Mesenchymal stem cell (in vitro differentiated cells and primary cell): Measurements from ENCODE around the gene ALDH8A1.

Experiments
- DNase-seq: peaks from one replicate; pipeline ENCODE4 v3.0.0-alpha.2; 2013
- H2AFZ ChIP-seq: one replicate; pipeline ENCODE4 v1.6.1; 2013; ENCODE audit warnings: low read depth, mild to moderate bottlenecking, control low read depth, inconsistent platforms, low read length, moderate library complexity
- H2AK5ac ChIP-seq: 2 replicates; pipeline ENCODE4 v1.6.1; 2013; ENCODE audit warnings: low read length, moderate library complexity, mild to moderate bottlenecking, inconsistent platforms; ENCODE audit not compliant: severe bottlenecking
- H2BK120ac ChIP-seq: one replicate; pipeline ENCODE4 v1.6.1; 2013; ENCODE audit warnings: low read depth, mild to moderate bottlenecking, inconsistent platforms, low read length, moderate library complexity
- H2BK12ac ChIP-seq, 2 experiments: one replicate each; pipeline ENCODE4 v1.6.1; 2013; ENCODE audit warnings: inconsistent platforms in 2 of 2, low read length in 2 of 2, mild to moderate bottlenecking in 2 of 2, moderate library complexity in 2 of 2, control low read depth in 1 of 2
- H2BK15ac ChIP-seq: one replicate; pipeline ENCODE4 v1.6.1; 2013; ENCODE audit warnings: mild to moderate bottlenecking, low read depth, inconsistent platforms; ENCODE audit not compliant: poor library complexity, severe bottlenecking
- H2BK5ac ChIP-seq: 2 replicates; pipeline ENCODE4 v1.6.1; 2013; ENCODE audit warnings: low read depth, mild to moderate bottlenecking, low read length, control low read depth, inconsistent platforms; ENCODE audit not compliant: poor library complexity, severe bottlenecking
- H3K14ac ChIP-seq, 2 experiments: one replicate each; pipeline ENCODE4 v1.6.1; 2013; ENCODE audit warnings: inconsistent platforms in 2 of 2, low read length in 2 of 2, control low read depth in 1 of 2, mild to moderate bottlenecking in 1 of 2, moderate library complexity in 1 of 2
- H3K18ac ChIP-seq, 2 experiments: one replicate each; pipeline ENCODE4 v1.6.1; 2013; ENCODE audit warnings: inconsistent platforms in 2 of 2, low read length in 2 of 2, control low read depth in 1 of 2, low read depth in 1 of 2, mild to moderate bottlenecking in 1 of 2
- H3K23ac ChIP-seq, 2 experiments: one replicate each; pipeline ENCODE4 v1.6.1; 2013; ENCODE audit warnings: inconsistent platforms in 2 of 2, low read length in 2 of 2, mild to moderate bottlenecking in 2 of 2, moderate library complexity in 2 of 2, control low read depth in 1 of 2
- H3K27ac ChIP-seq: 2 replicates; pipeline ENCODE4 v1.5.1; 2013; ENCODE audit warnings: mild to moderate bottlenecking, moderate library complexity, low read length, control low read depth, inconsistent platforms; ENCODE audit not compliant: poor library complexity, severe bottlenecking
- H3K27me3 ChIP-seq, 2 experiments: 2 replicates each; pipeline versions ENCODE4 v1.6.1 to v1.7.0; 2013; ENCODE audit warnings: low read length in 2 of 2, mild to moderate bottlenecking in 2 of 2, moderate library complexity in 2 of 2, control low read depth in 1 of 2, inconsistent platforms in 1 of 2; ENCODE audit not compliant: control insufficient read depth in 1 of 2, insufficient read depth in 1 of 2
- H3K36me3 ChIP-seq, 2 experiments: 2 replicates each; pipeline versions ENCODE4 v1.6.1 to v1.7.0; 2013; ENCODE audit warnings: low read length in 2 of 2, control low read depth in 1 of 2, inconsistent platforms in 1 of 2, low read depth in 1 of 2, mild to moderate bottlenecking in 1 of 2; ENCODE audit not compliant: insufficient read depth in 2 of 2, control insufficient read depth in 1 of 2
- H3K4ac ChIP-seq, 2 experiments: one replicate each; pipeline ENCODE4 v1.6.1; 2013; ENCODE audit warnings: inconsistent platforms in 2 of 2, low read length in 2 of 2, mild to moderate bottlenecking in 2 of 2, moderate library complexity in 2 of 2, control low read depth in 1 of 2, low read depth in 1 of 2
- H3K4me1 ChIP-seq: 2 replicates; pipeline ENCODE4 v1.6.1; 2013; ENCODE audit warnings: low read depth, low read length, control low read depth; ENCODE audit not compliant: control insufficient read depth, insufficient read depth
- H3K4me2 ChIP-seq: 2 replicates; pipeline ENCODE4 v1.6.1; 2013; ENCODE audit warnings: low read length, mild to moderate bottlenecking, inconsistent platforms; ENCODE audit not compliant: poor library complexity, severe bottlenecking
- H3K4me3 ChIP-seq, 2 experiments: 2 replicates each; pipeline versions ENCODE4 v1.5.1 to v1.7.0; 2013; ENCODE audit warnings: low read length in 2 of 2, mild to moderate bottlenecking in 2 of 2, control low read depth in 1 of 2, low read depth in 1 of 2; ENCODE audit not compliant: insufficient read depth in 1 of 2
- H3K79me1 ChIP-seq: replicated peaks from 2 replicates; pipeline ENCODE4 v1.6.1; 2013; ENCODE audit warnings: mild to moderate bottlenecking, control low read depth, low read length, inconsistent platforms; ENCODE audit not compliant: poor library complexity, severe bottlenecking
- H3K9ac ChIP-seq: 2 replicates; pipeline ENCODE4 v1.7.0; 2013; ENCODE audit warnings: mild to moderate bottlenecking, low read length, moderate library complexity
- H3K9me3 ChIP-seq: 2 replicates; pipeline ENCODE4 v1.7.0; 2013; ENCODE audit warnings: mild to moderate bottlenecking, low read length; ENCODE audit not compliant: control insufficient read depth
- H4K8ac ChIP-seq: one replicate; pipeline ENCODE4 v1.6.1; 2013; ENCODE audit warnings: inconsistent platforms, mild to moderate bottlenecking, low read length, moderate library complexity
- H4K91ac ChIP-seq: one replicate; pipeline ENCODE4 v1.6.1; 2013; ENCODE audit warnings: mild to moderate bottlenecking, low read length, inconsistent platforms
- WGBS: methylation state at CpG from one replicate; pipeline ENCODE4 v1.1.7; 2013; ENCODE audit warnings: mixed read lengths; 5-methylcytosine and 5-hydroxymethylcytosine counted together

Gene ALDH8A1

GRCh38 chr6:134884752-134885151 lies 65.1 kb downstream of the ALDH8A1 start:
- 87% methylated on average over 3 of the region's 3 CpGs for WGBS
- Histone ChIP-seq H3K4me2 (no peak overlapping the region), H3K4me3 (no peak overlapping the region), H2BK12ac (no peak overlapping the region), H2AK5ac (no peak overlapping the region), H2BK5ac (no peak overlapping the region), H3K14ac (no peak overlapping the region), H3K36me3 (no peaks in the 10 kb centered on the region), H3K79me1 (no peaks in the 10 kb centered on the region), H3K18ac (no peak overlapping the region), H3K4ac (no peak overlapping the region), H2AFZ (no peak overlapping the region), H3K9ac (no peak overlapping the region), H2BK15ac (no peak overlapping the region), H3K23ac (no peak overlapping the region), H3K9me3 (no peaks in the 10 kb centered on the region), H3K27me3 (no peaks in the 10 kb centered on the region), H4K91ac (no peak overlapping the region), H2BK120ac (no peak overlapping the region), H3K27ac (no peak overlapping the region), H4K8ac (no peak overlapping the region), H3K4me1 (no peaks in the 10 kb centered on the region)
- no peak for DNase-seq

GRCh38 chr6:134883314-134883713 lies 66.6 kb downstream of the ALDH8A1 start:
- no peak overlapping the region for H4K91ac ChIP-seq
- no peak overlapping the region for H3K18ac ChIP-seq
- H2AK5ac ChIP-seq, result no peak overlapping the region
- no peak overlapping the region for H2BK120ac ChIP-seq
- no peak overlapping the region for H2AFZ ChIP-seq
- no peak overlapping the region for H3K4ac ChIP-seq
- no peak overlapping the region for H4K8ac ChIP-seq
- no peak overlapping the region for H3K27ac ChIP-seq
- no peaks in the 10 kb centered on the region for H3K79me1 ChIP-seq
- H3K36me3 ChIP-seq, result no peaks in the 10 kb centered on the region
- H3K23ac ChIP-seq, result no peak overlapping the region
- DNase-seq, result no peak
- no peak overlapping the region for H3K4me2 ChIP-seq
- H2BK15ac ChIP-seq, result no peak overlapping the region
- no peak overlapping the region for H2BK5ac ChIP-seq
- H3K27me3 ChIP-seq, result no peaks in the 10 kb centered on the region
- no peak overlapping the region for H3K4me3 ChIP-seq
- no peaks in the 10 kb centered on the region for H3K9me3 ChIP-seq
- 49% methylated on average over 1 of the region's 1 CpG for WGBS
- peaks cover 1% of the 10 kb centered on the region for H3K4me1 ChIP-seq
- H3K14ac ChIP-seq, result no peak overlapping the region
- H2BK12ac ChIP-seq, result no peak overlapping the region
- H3K9ac ChIP-seq, result peak overlapping the region; percentile 53

- H3K27me3 ChIP-seq, result no peaks in the 10 kb centered on the region
- no peak overlapping the region for H3K18ac ChIP-seq
- no peak overlapping the region for H4K91ac ChIP-seq
- H3K9me3 ChIP-seq, result no peaks in the 10 kb centered on the region
- no peak overlapping the region for H2AFZ ChIP-seq
- no peak overlapping the region for H3K4ac ChIP-seq
- H2BK12ac ChIP-seq, result no peak overlapping the region
- no peak overlapping the region for H3K4me2 ChIP-seq
- no peaks in the 10 kb centered on the region for H3K79me1 ChIP-seq
- no peak overlapping the region for H3K27ac ChIP-seq
- H2BK15ac ChIP-seq, result no peak overlapping the region
- no peaks in the 10 kb centered on the region for H3K36me3 ChIP-seq
- WGBS, result 48% methylated on average over 8 of the region's 10 CpGs
- H2AK5ac ChIP-seq, result no peak overlapping the region
- peak overlapping the region; percentile 53 for H3K9ac ChIP-seq
- H3K14ac ChIP-seq, result no peak overlapping the region
- peak; percentile 58 for DNase-seq
- no peak overlapping the region for H3K4me3 ChIP-seq
- no peak overlapping the region for H2BK120ac ChIP-seq
- peaks cover 2% of the 10 kb centered on the region for H3K4me1 ChIP-seq
- no peak overlapping the region for H2BK5ac ChIP-seq
- no peak overlapping the region for H4K8ac ChIP-seq
- H3K23ac ChIP-seq, result no peak overlapping the region
Measured at GRCh38 chr6:134882426-134883038, 67.4 kb downstream of the ALDH8A1 start.

- Histone ChIP-seq H2BK120ac (no peak overlapping the region), H3K27ac (no peak overlapping the region), H2BK12ac (no peak overlapping the region), H4K8ac (no peak overlapping the region), H2BK5ac (no peak overlapping the region), H3K18ac (no peak overlapping the region), H3K79me1 (no peaks in the 10 kb centered on the region), H3K9me3 (no peaks in the 10 kb centered on the region), H3K27me3 (no peaks in the 10 kb centered on the region), H2BK15ac (no peak overlapping the region), H3K23ac (no peak overlapping the region), H3K4me1 (peaks cover 2% of the 10 kb centered on the region), H3K4me3 (no peak overlapping the region), H3K9ac (peak overlapping the region; percentile 36), H3K36me3 (no peaks in the 10 kb centered on the region), H3K4me2 (no peak overlapping the region), H4K91ac (no peak overlapping the region), H3K14ac (no peak overlapping the region), H2AK5ac (no peak overlapping the region), H3K4ac (no peak overlapping the region), H2AFZ (no peak overlapping the region)
- 90% methylated on average over 4 of the region's 5 CpGs for WGBS
- no peak for DNase-seq
Measured at GRCh38 chr6:134880487-134881190, 69.3 kb downstream of the ALDH8A1 start.
